MV-4-11 (cell line): Measurements from ENCODE around the gene MAN1C1.
A peak's percentile ranks its signal among the peaks of the same experiment; 100 is the strongest.

ENCODE experiments used
- DNase-seq: peaks from one replicate; lab custom pipeline; 2025; lab: John Stamatoyannopoulos, UW

MAN1C1 gene

GRCh38 chr1:25614501-25615171, 2.0 kb upstream of the MAN1C1 start:
- no peak for DNase-seq

GRCh38 chr1:25615172-25615541, 1.4 kb upstream of the MAN1C1 start:
- no peak for DNase-seq

GRCh38 chr1:25615563-25616094, 962 bp upstream of the MAN1C1 start:
- DNase-seq, result no peak

- no peak for DNase-seq
Measured at GRCh38 chr1:25616987-25617624, 515 bp downstream of the MAN1C1 start.

- DNase-seq, result peak; percentile 40
Measured at GRCh38 chr1:25617625-25618432, 1.2 kb downstream of the MAN1C1 start.

GRCh38 chr1:25618433-25618808, 1.8 kb downstream of the MAN1C1 start:
- DNase-seq, result no peak

- no peak for DNase-seq
Measured at GRCh38 chr1:25619101-25619890, 2.7 kb downstream of the MAN1C1 start.

- no peak for DNase-seq
Measured at GRCh38 chr1:25620211-25620610, 3.6 kb downstream of the MAN1C1 start.

- DNase-seq, result no peak
Measured at GRCh38 chr1:25620701-25621350, 4.2 kb downstream of the MAN1C1 start.

- no peak for DNase-seq
Measured at GRCh38 chr1:25621876-25622275, 5.3 kb downstream of the MAN1C1 start.

GRCh38 chr1:25622531-25622930, 5.9 kb downstream of the MAN1C1 start:
- DNase-seq, result no peak

GRCh38 chr1:25623007-25623406, 6.4 kb downstream of the MAN1C1 start:
- no peak for DNase-seq

GRCh38 chr1:25623731-25624130, 7.1 kb downstream of the MAN1C1 start:
- no peak for DNase-seq

- peak; percentile 68 for DNase-seq
Measured at GRCh38 chr1:25624156-25624555, 7.6 kb downstream of the MAN1C1 start.

GRCh38 chr1:25624604-25625003, 8.0 kb downstream of the MAN1C1 start:
- no peak for DNase-seq

GRCh38 chr1:25626018-25626417, 9.4 kb downstream of the MAN1C1 start:
- no peak for DNase-seq

GRCh38 chr1:25628741-25629421, 12.3 kb downstream of the MAN1C1 start:
- no peak for DNase-seq

- DNase-seq, result no peak
Measured at GRCh38 chr1:25629836-25630235, 13.2 kb downstream of the MAN1C1 start.

- peak; percentile 23 for DNase-seq
Measured at GRCh38 chr1:25631750-25632485, 15.3 kb downstream of the MAN1C1 start.

- DNase-seq, result peak; percentile 23
Measured at GRCh38 chr1:25634066-25634465, 17.5 kb downstream of the MAN1C1 start.
